ENCODE data around the gene MFSD6.
"Not testable (repeated sequence)": the region's sequence is repeated elsewhere in the genome, so short reads cannot be mapped to it uniquely, and the experiment has no call there.

MFSD6 gene

DNA sequence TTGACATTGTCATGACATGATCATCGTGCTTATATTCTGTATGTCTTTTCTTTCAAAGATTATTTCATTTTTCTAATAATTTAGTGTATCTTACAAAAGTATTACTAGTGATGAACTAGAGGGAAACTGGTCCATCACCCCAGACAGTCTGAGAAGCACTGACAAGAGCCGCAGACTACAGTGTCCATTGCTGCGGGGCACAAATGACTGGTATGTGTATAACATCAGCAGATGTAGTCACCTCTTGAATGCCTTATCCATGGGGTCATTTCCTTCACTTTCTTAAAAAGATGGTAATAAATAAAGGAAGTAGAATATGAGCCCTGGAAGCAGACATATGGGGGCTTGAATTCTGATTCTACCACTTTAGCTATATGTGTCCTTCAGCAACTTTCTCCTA lies 96.8 kb downstream of the MFSD6 start:
- no peak for DNase-seq

DNA sequence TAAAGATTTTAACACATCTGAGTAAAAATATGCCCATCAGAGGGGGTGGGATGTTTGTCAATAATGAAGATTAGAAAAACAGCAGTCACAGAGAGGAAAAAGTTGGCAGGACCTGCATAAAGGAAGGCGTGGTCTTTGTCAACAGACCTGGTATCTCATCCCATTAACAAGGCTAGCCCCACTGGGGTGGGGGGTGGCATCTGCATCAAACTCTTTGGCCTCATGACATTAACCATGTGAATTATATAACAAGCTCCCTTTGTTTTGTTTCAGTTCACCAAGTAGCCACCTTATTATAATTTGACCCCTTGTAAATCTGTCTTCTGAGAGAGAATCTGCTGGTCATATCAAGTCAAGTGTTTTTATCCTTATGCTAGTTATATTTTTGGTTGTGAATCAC lies 97.5 kb downstream of the MFSD6 start:
- DNase-seq = no peak

DNA sequence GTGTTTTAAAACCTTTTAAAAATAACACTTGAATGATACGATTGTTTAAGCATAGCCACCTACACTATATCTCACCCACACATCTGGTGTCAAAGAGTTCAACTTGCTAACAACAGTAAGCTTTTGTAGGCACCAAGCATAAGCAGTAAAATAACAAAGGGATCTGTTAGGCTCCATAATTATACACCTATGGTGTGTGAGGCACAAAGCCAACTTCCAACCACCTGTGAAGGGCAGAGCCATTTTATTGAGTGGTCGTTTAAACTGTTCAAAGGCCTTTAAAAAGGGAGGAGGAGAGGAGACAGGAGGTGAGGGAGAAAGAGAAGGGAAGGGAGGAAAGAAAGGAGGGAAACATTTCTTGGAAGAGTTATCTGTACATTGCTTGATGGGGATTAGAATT lies 98.5 kb downstream of the MFSD6 start:
- DNase-seq = no peak

DNA sequence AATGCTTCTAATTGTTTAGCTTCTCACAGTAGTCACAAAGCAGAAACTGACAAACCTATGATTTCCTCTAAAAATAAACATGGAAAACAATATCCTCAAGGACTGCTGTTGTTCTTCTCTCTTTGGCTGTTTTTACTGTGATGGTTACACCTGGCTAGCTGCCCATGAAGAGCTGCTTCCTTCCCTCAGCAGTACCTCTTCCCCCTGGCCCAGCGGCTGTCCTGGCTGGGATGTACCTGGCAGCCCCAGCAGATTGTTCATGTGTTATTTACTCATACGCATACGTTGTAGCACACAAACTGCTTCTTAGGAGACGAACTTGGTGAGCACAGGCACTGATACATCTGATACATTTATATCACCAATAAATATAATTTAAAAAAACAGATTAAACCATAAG lies 99.0 kb downstream of the MFSD6 start:
- no peak for DNase-seq

DNA sequence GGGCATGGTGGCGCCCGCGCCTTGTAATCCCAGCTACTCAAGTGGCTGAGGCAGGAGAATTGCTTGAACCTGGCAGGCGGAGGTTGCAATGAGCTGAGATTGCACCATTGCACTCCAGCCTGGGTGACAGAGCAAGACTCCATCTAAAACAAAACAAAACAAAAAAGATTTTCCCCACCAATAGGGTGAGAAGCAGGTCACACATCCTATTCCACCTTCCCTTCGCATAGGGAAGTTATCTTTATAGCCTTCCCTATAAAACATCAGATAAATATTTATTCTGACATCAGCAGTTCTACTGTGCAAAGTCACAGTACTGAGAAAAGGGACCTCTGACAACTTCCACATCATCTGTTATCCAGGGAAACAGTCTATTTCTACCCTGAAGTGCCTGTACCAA lies 101.7 kb downstream of the MFSD6 start:
- not testable (repeated sequence) for DNase-seq

DNA sequence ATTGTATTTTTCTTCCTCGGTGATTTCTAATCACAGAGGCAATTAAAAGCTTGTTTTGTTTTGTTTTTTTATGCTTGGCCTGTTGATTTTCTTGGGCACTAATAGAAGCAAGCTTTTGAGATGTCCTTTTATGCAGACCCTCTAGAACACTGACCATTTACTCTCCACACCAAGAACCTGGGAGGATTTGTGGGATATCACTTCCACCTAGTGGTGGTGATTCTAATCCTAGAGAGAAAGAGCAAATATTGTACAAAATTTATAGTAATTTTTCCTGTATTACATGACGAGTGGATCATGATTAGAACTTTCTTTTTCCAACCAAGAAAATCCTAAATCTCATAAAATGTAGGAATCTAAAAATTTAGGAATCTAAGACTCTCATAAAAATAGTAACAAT lies 102.9 kb downstream of the MFSD6 start:
- DNase-seq = no peak

DNA sequence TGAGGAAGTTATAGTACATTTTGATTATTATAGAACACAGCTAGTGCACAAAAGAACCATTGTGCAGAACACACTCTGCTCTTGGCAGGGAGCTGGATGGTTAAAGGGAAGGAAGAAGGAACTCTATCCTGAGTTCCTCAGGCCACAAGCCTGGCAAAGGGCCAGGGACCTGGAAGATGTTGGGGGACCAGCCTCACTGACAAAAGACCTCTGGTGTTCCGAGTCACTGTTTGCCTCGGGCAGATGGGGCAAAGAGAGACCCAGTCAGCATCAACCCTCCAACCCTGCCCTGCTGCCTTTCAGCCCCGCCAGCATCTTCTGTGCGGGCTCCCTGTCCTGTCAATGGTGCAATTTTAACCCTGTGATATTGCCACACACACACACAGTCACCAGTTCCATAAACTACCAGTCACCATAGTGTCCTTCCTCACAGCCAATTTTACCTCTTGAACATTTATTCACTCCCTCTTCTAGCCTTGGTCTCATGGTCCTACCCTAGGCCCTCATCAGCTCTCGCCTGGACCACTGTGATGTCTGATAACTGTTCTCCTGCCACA lies 104.5 kb downstream of the MFSD6 start:
- no peak for DNase-seq

DNA sequence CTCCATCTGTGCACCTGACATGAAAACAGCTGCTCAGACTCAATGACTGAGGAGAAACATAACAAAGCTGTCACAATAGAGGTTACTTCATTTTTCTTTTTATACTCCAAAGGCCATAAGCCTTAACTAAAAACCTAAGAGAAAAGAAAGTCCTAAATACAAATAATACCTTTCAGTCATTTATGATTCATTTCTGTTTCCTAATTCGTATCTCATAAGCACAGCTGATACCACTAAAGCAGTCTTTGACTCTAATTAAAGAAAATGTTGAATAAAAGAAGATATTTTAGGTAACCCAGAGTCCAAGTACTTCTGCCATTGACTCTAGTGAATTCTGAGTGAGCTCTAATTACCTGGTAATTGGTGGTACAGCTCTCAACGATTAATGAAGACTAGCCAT lies 105.7 kb downstream of the MFSD6 start:
- DNase-seq = no peak

DNA sequence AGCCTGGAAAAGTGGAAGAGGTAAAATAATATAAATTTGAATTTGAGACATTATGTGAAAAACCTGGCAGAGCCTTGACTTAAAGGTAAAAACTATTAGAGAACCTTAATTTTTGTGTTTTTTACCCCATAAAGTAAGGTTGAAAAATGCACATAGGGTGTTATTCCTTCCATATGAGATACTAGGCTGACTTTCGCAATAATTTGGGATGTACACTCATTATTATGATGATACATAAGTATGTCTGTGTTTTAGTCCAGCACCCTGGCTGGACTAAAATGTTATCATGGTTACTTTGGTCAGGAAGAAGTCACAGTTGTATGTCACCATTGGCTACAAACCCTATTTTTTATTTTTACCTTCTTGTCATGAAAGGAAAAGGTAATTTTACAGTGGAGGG lies 106.5 kb downstream of the MFSD6 start:
- DNase-seq = no peak

DNA sequence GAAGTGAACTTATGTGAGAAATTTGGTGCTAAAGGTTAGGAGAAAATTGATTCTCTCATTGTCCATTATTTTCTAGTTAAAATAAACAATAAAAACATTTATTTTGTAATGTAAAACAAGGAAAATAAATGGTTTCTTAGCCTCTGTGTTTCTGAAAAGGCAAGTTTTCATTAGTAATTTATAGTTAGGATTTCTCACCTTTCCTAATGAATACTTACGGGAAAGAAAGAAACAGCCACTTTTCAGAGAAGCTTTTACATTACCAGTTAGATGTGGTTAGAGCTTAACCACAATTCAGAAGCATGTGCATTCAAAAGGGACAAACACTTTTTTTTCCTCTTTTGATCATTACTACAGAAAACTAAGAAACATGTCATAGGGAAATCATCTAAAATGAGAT lies 107.5 kb downstream of the MFSD6 start:
- DNase-seq = no peak

DNA sequence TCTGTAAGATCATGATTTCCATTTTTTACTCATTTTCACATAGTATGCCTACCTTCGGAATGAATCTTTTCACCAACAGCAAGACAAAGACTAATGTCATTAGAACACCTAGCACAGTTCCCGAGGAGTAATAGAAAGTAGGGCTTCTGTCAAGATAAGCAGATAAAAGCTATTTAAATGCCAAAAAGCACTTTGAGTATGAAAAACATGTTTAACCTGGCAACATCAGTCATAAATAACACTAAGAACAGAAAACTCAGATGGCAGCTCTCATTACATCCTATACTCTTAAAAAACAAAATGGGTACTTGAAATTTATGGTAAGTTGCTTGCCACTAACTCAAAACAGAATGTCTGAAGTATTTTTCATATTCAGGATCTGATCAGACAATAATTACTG lies 109.3 kb downstream of the MFSD6 start:
- DNase-seq = no peak

DNA sequence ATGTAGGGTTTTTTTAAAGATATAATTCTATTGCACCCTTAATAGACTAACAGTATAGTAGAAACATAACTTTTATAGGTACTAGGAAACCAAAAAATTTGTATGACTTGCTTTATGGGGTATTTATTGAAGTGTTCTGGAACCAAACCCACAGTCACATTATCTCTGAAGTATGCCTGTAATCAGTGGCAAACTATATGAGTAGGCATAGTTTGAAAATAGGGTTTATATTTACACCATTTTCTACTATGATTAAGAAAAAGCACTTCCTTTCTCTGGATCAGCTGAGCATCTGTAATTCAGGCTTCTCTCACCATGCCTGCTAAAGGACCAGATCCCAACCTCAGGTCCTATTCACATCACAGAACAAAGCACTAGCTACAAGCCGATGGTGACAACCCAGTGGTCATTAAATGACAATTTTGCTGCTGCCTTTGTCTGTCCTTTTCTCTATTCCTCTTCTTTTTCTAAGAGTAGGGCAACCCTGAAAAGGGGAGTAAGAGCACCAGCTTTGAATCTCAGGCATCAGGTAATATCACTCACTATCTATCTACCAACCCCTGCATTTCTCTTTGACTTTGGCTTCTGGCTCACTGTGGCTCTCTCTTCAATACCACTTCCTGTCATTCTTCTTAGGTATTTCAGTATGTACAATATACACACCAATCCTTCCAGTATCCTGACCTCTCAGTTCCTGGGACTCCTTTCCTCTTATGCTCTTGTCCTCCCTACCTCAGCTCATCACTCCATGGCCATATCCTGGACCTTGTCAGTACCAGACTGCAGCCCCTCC lies 112.0 kb downstream of the MFSD6 start:
- no peak for DNase-seq

DNA sequence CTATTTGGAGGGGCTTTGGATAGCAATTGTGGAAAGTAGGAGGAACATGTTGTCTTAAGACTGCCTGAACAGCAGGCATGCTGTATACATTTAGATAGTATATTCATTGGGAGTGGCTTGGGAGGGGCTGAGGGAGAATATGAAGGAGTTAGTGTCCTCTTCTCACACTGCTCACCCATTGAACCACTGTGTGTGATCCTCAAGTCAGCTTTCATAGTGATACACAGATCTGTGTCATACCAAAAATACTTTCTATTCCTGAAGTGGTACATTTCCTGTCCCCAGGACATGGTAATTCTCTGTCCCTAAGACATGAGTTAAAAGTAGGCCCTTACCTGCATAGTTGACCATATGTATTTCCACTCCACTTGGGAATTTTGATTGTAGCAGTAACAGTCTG lies 116.8 kb downstream of the MFSD6 start:
- no peak for DNase-seq

DNA sequence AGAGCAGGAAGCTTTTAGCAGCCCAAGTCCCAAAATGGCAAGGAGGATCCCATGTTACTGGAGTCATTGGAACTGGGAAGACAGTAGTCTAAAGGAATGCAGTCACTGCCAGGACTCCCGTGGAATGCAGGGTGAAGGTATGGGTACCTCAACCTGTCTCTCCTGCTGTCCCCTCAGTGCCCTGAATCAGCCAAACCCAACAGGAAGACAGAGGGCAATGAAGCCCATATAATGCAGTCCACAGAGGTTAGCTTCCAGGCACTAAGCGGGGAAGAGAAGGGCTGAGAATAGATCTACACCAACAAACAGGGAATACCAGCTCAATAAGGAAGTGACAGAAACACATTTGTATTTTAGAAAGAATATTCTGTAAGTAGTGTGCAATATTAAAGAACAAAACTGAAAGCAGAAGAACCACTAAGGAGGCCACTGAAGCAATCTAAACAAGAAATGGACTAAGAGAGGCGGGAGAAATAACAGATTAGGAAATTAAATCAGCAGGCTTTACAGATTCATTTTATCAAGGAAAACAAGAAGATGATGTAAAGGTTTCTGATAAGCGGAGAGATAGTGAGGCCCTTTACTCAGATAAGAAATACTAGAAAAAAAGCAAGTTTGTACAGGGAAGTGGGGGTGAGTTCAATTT lies 118.1 kb downstream of the MFSD6 start:
- DNase-seq = no peak

DNA sequence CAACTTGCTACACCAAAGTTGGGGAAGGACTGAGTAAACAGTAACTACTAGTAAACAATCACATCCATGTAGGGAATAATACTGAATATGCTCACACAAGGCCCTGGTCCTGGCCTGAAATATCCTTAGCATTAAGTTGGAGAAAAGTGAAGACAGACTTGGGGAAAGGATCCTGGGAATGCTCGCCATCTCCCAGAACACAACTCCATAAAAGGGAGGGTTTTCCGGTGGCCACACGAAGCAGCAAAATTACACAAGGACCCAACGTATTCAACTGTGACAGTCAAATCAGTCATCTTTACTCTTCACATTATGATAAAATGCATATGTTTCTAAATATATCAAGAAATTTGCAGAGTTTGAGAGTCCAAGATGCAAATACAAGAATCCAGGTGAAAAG lies 119.1 kb downstream of the MFSD6 start:
- no peak for DNase-seq

DNA sequence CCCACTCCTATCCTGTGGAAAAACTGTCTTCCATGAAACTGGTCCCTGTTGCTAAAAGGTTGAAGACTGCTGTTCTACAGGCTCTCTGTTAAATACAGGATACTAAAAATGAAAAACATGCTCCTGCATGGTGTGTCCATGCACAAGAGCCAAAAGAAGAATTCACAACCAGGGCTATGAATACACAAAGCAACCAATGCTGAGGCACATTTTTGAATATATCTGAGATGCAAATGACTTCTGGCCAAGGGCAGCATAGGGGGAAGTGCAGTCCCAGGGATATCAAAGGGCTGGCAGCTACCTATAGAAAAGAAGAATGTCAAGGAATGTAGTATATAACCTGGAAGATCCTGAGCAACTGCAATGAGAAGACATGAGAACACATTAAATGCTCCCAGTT lies 119.8 kb downstream of the MFSD6 start:
- DNase-seq = no peak

DNA sequence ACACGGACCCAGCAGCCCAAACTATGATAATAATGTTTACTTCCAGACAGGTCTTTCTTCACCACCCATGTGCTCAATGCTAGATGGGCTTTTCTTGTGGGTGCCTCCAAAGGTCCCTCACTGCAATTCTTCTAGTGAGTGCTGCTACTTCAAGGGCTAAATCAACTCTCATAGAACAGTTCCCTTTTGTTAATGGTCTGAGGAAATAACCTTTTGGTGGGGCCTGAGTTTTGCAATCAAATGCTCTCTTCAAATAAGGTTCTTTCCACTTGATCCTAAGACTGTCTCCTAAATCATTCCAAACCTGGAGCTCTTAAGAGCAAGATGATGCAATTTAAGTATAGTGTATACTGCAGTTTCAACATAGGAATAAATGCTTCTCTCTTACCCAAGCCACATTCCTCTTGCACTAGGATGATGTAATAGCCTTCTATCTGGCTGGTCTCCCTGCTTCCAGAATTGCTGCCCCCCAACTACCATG lies 120.4 kb downstream of the MFSD6 start:
- DNase-seq = no peak

DNA sequence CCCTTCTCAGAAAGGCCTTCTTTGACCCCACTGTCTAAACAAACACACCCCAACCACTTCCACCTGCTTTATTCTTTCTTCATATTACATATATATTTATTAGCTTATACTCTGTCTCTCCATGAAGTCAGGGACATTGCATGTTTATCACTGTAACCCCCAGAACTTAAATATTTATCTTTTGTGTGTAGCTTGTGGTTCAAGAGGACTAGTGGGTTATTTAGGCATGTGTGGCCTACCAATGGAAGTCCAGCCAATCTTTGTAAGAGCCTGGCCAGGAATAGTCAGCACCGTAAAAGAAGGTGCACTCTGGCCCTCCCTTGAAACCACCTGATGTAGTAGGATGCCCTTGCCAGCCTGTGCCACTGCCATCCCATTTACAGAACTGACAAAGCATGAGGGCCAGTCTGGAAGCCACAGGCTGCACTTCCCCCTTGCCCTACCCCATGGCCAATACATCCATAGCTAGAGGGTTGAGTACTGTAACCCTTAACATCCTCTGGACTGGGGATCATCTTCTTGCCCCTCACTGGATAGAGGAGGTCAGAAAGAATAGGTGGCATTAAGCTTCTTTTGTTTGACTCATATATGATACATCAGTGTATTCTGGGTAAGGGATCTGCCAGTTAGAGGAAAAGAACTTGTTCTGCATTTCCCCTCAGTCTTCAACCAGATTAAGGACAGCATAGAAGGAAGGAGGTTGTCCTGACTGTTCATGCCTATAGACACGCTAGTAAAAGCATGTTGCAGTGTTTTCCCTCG lies 121.5 kb downstream of the MFSD6 start:
- no peak for DNase-seq

DNA sequence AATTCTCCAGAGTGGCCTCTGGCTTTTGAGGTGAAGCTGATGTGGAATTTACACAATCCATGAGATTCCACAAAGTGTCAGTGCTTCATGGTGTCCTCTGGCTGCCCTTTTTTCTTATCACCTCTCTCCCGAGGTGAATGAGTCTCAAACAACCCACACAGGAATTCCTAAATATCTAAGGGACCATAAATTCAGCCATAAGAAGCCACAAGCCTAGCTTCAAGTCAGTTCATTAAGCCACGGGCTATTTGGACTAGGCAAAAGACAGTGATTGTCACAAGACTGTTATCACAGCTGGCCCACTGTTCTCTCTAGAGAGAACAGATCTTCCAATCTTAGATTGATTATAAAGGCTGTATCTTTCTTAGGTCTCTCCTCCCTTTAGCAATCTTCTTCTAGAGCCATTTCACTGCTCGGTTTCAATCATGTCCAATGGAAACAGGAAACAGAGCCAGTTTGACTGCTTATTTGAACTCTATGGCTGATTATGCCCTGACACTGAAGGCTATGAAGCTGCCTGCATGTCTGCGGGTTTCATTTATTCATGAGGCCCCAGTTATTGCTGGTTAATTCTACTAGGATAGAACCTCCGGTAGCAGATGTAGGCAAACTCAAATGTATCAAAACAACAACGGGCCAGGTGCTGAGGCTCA lies 122.2 kb downstream of the MFSD6 start:
- DNase-seq = no peak

DNA sequence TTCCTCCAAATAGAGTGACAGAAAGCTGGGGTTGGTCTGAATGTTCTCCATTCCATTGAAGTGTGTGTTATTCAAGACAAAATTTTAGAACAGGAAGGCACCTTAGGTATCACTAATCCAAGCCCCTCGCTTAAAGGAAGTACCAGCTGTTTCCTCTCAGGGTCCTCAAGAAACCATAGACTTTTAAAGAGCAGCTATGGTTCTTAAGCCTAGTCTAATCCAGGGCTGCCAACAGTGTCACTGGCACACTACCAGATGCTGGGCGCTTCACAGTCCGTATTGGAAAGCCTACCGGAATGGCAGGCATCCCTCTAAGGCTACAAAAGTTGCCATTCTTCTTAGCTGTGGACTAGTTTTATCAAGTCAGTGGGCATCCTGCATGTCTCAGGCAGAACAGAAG lies 124.4 kb downstream of the MFSD6 start:
- no peak for DNase-seq

DNA sequence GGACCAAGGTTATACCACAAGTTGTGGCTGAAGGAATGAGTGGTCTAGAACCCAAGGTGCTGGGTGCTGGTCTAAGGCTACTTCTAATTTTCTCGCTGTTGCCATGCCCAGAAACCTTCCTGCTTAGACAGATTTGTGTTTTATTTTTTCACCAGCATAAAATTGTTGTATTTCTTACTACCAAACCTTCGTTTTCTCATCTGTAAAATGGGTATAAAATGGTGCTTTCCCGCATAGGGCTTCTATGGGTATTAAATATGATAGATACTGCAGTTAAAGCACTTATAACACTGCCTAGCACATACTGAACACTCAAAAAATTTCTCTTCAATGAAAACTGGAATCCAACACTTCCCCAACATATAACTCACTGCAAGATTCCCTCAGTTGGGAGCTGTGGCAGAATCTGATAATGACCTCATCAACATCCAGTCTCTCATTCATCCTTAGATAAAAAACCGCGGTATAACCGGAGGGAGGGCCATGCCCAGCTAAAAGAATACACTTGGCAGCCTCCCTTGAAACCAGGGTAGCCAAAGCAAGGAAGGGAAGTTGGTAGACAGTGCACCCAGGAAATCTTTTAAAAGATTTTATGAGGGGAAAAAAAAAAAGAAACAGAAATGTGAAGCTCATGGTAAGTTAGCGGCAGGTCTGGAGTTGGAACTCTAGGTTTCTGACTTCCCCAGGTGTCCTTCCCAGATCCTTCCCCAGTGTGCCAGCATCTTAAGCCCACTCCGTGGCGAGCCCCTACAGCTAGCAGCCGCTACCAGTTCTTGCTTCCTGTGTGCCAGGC lies 125.2 kb downstream of the MFSD6 start:
- DNase-seq = no peak

DNA sequence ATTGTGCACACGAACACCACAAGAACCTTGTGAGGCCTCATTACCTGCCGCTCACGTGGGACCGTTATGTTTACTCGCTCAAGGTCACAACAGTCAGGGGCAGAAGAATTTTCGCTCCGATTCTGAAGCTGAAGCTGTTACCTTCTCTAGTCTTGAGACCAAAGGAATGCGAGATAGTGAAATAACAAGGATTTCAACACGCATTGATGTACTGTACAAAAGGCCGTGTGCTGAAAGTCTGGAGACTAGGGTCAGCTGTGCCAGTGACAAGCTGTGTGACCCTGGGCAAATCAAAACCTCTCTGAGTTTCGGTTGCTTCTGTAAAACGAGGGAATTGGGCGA lies 125.8 kb downstream of the MFSD6 start:
- DNase-seq = peak; percentile 42 to 52

All from activated CD4-positive, alpha-beta T cell treated with anti-CD3 and anti-CD28 coated beads, Interleukin-2, amount 50 U/mL, for 4 hours (primary cell).